HepG2 (cell line): ENCODE data around the gene SPRR5. TPM values are rescaled to one million over a fixed set of nuclear protein-coding genes. Genes with fewer than 3 reads are reported as not detected.

Experiments
- ATAC-seq: fragments of 200-7000 bp; cut with Tn5 transposase; 3 replicates; pipeline ENCODE4 v1.9.1; 2020; ENCODE audit warnings: mild to moderate bottlenecking, moderate library complexity
- BruUV-seq: library from RNA; stranded (reverse); fragments of 400-500 nt; replicated peaks from 2 replicates; lab custom pipeline; 2021; lab: Mats Ljungman, UMichigan
- CTCF ChIA-PET: fragments of 300-600 bp; formaldehyde crosslinking; extraction: SDS; loops from one replicate; lab custom pipeline; 2021; ENCODE audit warnings: low total read pairs, inconsistent platforms, low intra/inter-chr PET ratio; lab: Yijun Ruan, JAX
- POLR2A ChIA-PET: fragments of 350-600 bp; sonication (Branson Sonifier 250); formaldehyde crosslinking; loops from one replicate; lab custom pipeline; 2020; ENCODE audit warnings: antibody characterized with exemption, inconsistent platforms; lab: Yijun Ruan, JAX
- DNase-seq: peaks from one replicate; pipeline ENCODE4 v3.0.0-alpha.2; 2015; ENCODE audit warnings: low spot score
- FAIRE-seq: peaks from 3 replicates; lab custom pipeline; 2011; peaks lifted over from hg19 to GRCh38; lab: Jason Lieb, UNC
- H2AFZ ChIP-seq: one replicate; pipeline ENCODE4 v1.6.1; 2011; ENCODE audit warnings: low read length, inconsistent platforms
- H3K27ac ChIP-seq: fragments of 300-600 bp; 3 replicates; pipeline ENCODE4 v1.8.0; 2011; ENCODE audit warnings: mixed run types, mild to moderate bottlenecking, mixed read lengths, low read length, inconsistent platforms; ENCODE audit not compliant: insufficient read depth; ENCODE audit errors: extremely low read length
- H3K27me3 ChIP-seq, 2 experiments: fragments of 200-600 bp in 1 of 2; 2 replicates in 1 of 2; 3 replicates in 1 of 2; pipeline versions ENCODE4 v1.6.0 to v1.8.0; 2011; ENCODE audit warnings: low read length in 2 of 2, mild to moderate bottlenecking in 2 of 2, moderate library complexity in 2 of 2, inconsistent platforms in 1 of 2; ENCODE audit not compliant: insufficient read depth in 2 of 2, control insufficient read depth in 1 of 2
- H3K36me3 ChIP-seq, 2 experiments: fragments of 200-600 bp in 1 of 2; replicated peaks in 1 of 2; 2 replicates in 1 of 2; 3 replicates in 1 of 2; pipeline versions ENCODE4 v1.5.1 to v1.8.0; 2011; ENCODE audit warnings: low read length in 2 of 2, inconsistent platforms in 1 of 2; ENCODE audit not compliant: insufficient read depth in 2 of 2, control insufficient read depth in 1 of 2
- H3K4me1 ChIP-seq: 2 replicates; pipeline ENCODE4 v1.5.1; 2012; ENCODE audit warnings: low read length, inconsistent platforms; ENCODE audit not compliant: insufficient read depth
- H3K4me2 ChIP-seq: 2 replicates; pipeline ENCODE4 v1.6.0; 2011; ENCODE audit warnings: low read depth, low read length, inconsistent platforms
- H3K4me3 ChIP-seq, 3 experiments: fragments of 200-600 bp in 1 of 3; sonication (generic), shearing (Covaris generic) in 1 of 3; replicated peaks in 1 of 3; 2 replicates each; pipeline ENCODE4 v1.5.1; 2011 to 2016; ENCODE audit warnings: low read length in 3 of 3, inconsistent platforms in 2 of 3, low read depth in 2 of 3, mild to moderate bottlenecking in 2 of 3, control low read depth in 1 of 3, mixed read lengths in 1 of 3; ENCODE audit not compliant: insufficient read depth in 1 of 3
- H3K79me2 ChIP-seq: one replicate; pipeline ENCODE4 v1.6.1; 2011; ENCODE audit warnings: low read length, inconsistent platforms; ENCODE audit not compliant: insufficient read depth
- H3K9ac ChIP-seq: 2 replicates; pipeline ENCODE4 v1.6.0; 2011; ENCODE audit warnings: mild to moderate bottlenecking, low read depth, low read length, inconsistent platforms; ENCODE audit not compliant: insufficient read depth
- H3K9me3 ChIP-seq: 2 replicates; pipeline ENCODE4 v1.5.1; 2012; ENCODE audit warnings: mild to moderate bottlenecking, low read length
- H4K20me1 ChIP-seq: 2 replicates; pipeline ENCODE4 v1.6.0; 2011; ENCODE audit warnings: inconsistent platforms, mild to moderate bottlenecking, low read length, moderate library complexity; ENCODE audit not compliant: insufficient read depth
- CENPX ChIP-seq: sonication (generic); formaldehyde crosslinking; IDR thresholded peaks from 2 replicates; pipeline ENCODE4 v1.9.0; 2021; ENCODE audit warnings: mild to moderate bottlenecking, missing genetic modification reagents, moderate library complexity
- CREB1 ChIP-seq, 2 experiments: fragments of 450-650 bp in 1 of 2; IDR thresholded peaks; 2 replicates each; pipeline ENCODE4 v1.6.1; 2016 to 2017; ENCODE audit warnings: control low read depth in 1 of 2, mild to moderate bottlenecking in 1 of 2, missing compliant biosample characterization in 1 of 2, missing genetic modification characterization in 1 of 2
- FOSL2 ChIP-seq: sonication (generic); formaldehyde crosslinking; IDR thresholded peaks from 2 replicates; pipeline ENCODE4 v1.4.0; 2020; ENCODE audit warnings: missing genetic modification reagents
- FOXA1 ChIP-seq, 2 experiments: fragments of 450-650 bp in 1 of 2; sonication (generic) in 1 of 2; formaldehyde crosslinking in 1 of 2; IDR thresholded peaks; 2 replicates each; pipeline versions ENCODE4 v1.4.0 to v1.6.1; 2016 to 2020; ENCODE audit warnings: missing genetic modification reagents in 1 of 2
- FOXA3 ChIP-seq: IDR thresholded peaks from 2 replicates; pipeline ENCODE4 v1.6.1; 2016; ENCODE audit warnings: missing genetic modification reagents, missing compliant biosample characterization
- GTF3A ChIP-seq: sonication (generic); formaldehyde crosslinking; conservative IDR thresholded peaks from 2 replicates; pipeline ENCODE4 v1.4.0; 2020; ENCODE audit warnings: mild to moderate bottlenecking, missing genetic modification reagents
- HNF1A ChIP-seq, 2 experiments: sonication (generic) in 1 of 2; formaldehyde crosslinking in 1 of 2; IDR thresholded peaks; 2 replicates each; pipeline versions ENCODE4 v1.4.0 to v1.6.1; 2016 to 2020; ENCODE audit warnings: borderline replicate concordance in 1 of 2, low read depth in 1 of 2, mild to moderate bottlenecking in 1 of 2, missing genetic modification reagents in 1 of 2
- HNF1B ChIP-seq: sonication (generic); formaldehyde crosslinking; IDR thresholded peaks from 2 replicates; pipeline ENCODE4 v1.5.1; 2020; ENCODE audit warnings: mild to moderate bottlenecking, moderate library complexity, missing genetic modification reagents
- MED8 ChIP-seq: sonication (generic); formaldehyde crosslinking; IDR thresholded peaks from 2 replicates; pipeline ENCODE4 v1.8.1; 2023; ENCODE audit warnings: mild to moderate bottlenecking, missing genetic modification reagents; ENCODE audit not compliant: insufficient replicate concordance
- SOX13 ChIP-seq, 3 experiments: fragments of 450-650 bp in 1 of 3; sonication (generic) in 1 of 3; formaldehyde crosslinking in 1 of 3; IDR thresholded peaks in 2 of 3; conservative IDR thresholded peaks in 1 of 3; 2 replicates each; pipeline versions ENCODE4 v1.5.0 to v1.6.1; 2016 to 2020; ENCODE audit warnings: antibody characterized with exemption in 1 of 3, mild to moderate bottlenecking in 1 of 3, missing compliant biosample characterization in 1 of 3, missing genetic modification reagents in 1 of 3, moderate library complexity in 1 of 3
- SOX5 ChIP-seq: IDR thresholded peaks from 2 replicates; pipeline ENCODE4 v1.6.1; 2016; ENCODE audit warnings: borderline replicate concordance
- SOX6 ChIP-seq, 2 experiments: fragments of 450-650 bp in 1 of 2; sonication (generic) in 1 of 2; formaldehyde crosslinking in 1 of 2; IDR thresholded peaks; 2 replicates each; pipeline versions ENCODE4 v1.4.0 to v1.6.1; 2017 to 2020; ENCODE audit warnings: antibody characterized with exemption in 1 of 2, mild to moderate bottlenecking in 1 of 2, missing genetic modification reagents in 1 of 2
- SYNCRIP ChIP-seq: fragments of 200-400 bp; formaldehyde crosslinking; IDR thresholded peaks from 2 replicates; pipeline ENCODE4 v1.6.1; 2018; ENCODE audit warnings: mild to moderate bottlenecking, low read depth, low read length; ENCODE audit not compliant: insufficient read depth
- ZNF12 ChIP-seq: sonication (generic); formaldehyde crosslinking; IDR thresholded peaks from 2 replicates; pipeline ENCODE4 v1.5.0; 2020; ENCODE audit warnings: missing genetic modification reagents
- ZNF251 ChIP-seq: sonication (generic); formaldehyde crosslinking; IDR thresholded peaks from 2 replicates; pipeline ENCODE4 v1.9.0; 2021; ENCODE audit warnings: mild to moderate bottlenecking, missing genetic modification reagents
- ZNF839 ChIP-seq: sonication (generic); formaldehyde crosslinking; IDR thresholded peaks from 2 replicates; pipeline ENCODE4 v1.4.0; 2020; ENCODE audit warnings: missing genetic modification reagents, mild to moderate bottlenecking, borderline replicate concordance
- WGBS: methylation state at CpG from one replicate; pipeline ENCODE4 v1.1.6; 2017; ENCODE audit warnings: low lambda C conversion rate; 5-methylcytosine and 5-hydroxymethylcytosine counted together
- in situ Hi-C: cut with HindIII; loops from 2 replicates; pipeline ENCODE4 v1.10.0; 2017; ENCODE audit warnings: low pct_unique_long_range_greater_than_20kb; ENCODE audit not compliant: extremely low pct_ligation_motif_present
- intact Hi-C: fragments of 100-400 bp; cut with micrococcal nuclease; formaldehyde crosslinking; loops from one replicate; pipeline ENCODE4 v1.10.0; 2022; ENCODE audit not compliant: unreplicated experiment
- polyA plus RNA-seq, 8 experiments: library from polyadenylated mRNA; depleted of rRNA in 3 of 8; stranded (reverse) in 7 of 8; unstranded in 1 of 8; fragments of >200 nt; fragmentation: Illumina TruSeq in 4 of 8; extraction: Trizol in 4 of 8; gene quantifications; 2 replicates each; pipeline versions ENCODE4 v1.2.1 to v1.2.3, GENCODE V29; 2011 to 2016; ENCODE audit warnings: low read depth in 4 of 8, missing spikeins in 1 of 8, mixed read lengths in 1 of 8; ENCODE audit not compliant: insufficient read depth in 1 of 8
- total RNA-seq, 5 experiments: library from RNA; depleted of rRNA; stranded (reverse); fragments of >200 nt; fragmentation: Illumina TruSeq; extraction: Trizol; gene quantifications; 2 replicates each; pipeline ENCODE4 v1.2.3, GENCODE V29; 2016; ENCODE audit warnings: low read depth in 1 of 5

The SPRR5 gene
- total and polyA plus RNA-seq, 2 of the 13 experiments (the other 11 are each of a cell fraction or from before 2014, with no cell fraction given), result not detected

GRCh38 chr1:152928671-152929070 is 18.3 kb upstream of the SPRR5 start:
- intact Hi-C loops (no loop called here), in situ Hi-C loops (loop anchor here (5.0 kb wide), 1 partner anchor 56 kb away; no protein-coding TSS in a partner anchor)
- no peak for FAIRE-seq
- H3K9me3 ChIP-seq, result no peaks in the 10 kb centered on the region
- H4K20me1 ChIP-seq, result no peaks in the 10 kb centered on the region
- no peak overlapping the region for H3K4me2 ChIP-seq
- no peak overlapping the region for H3K4me3 ChIP-seq
- BruUV-seq, result no TSS peak
- no peaks in the 10 kb centered on the region for H3K79me2 ChIP-seq
- H3K4me1 ChIP-seq, result peaks cover 6% of the 10 kb centered on the region
- no peak overlapping the region for H3K27ac ChIP-seq
- no peaks in the 10 kb centered on the region for H3K36me3 ChIP-seq
- peak; percentile 36 for DNase-seq
- TF ChIP-seq FOSL2 (CRISPR knock-in tag) (0 out of 2 replicates have a peak, but pooled peaks have one; percentile 30), SOX6 (IDR thresholded peaks at IDR 0.05) (no peak), SOX6 (CRISPR knock-in tag; IDR thresholded peaks at IDR 0.05) (peak; percentile 60; the same call in 1 of the 2 replicates), ZNF839 (no peak), HNF1B (peak; percentile 42; the same call in 1 of the 2 replicates), SYNCRIP (no peak), CREB1 (IDR thresholded peaks at IDR 0.05) (peak; percentile 27; the same call in 1 of the 2 replicates), CREB1 (CRISPR knock-in tag; IDR thresholded peaks at IDR 0.05) (no peak), GTF3A (no peak), FOXA3 (CRISPR knock-in tag) (peak; percentile 72), HNF1A (IDR thresholded peaks at IDR 0.05; ENCODE audit: low read depth) (peak; percentile 66; the same call in 1 of the 2 replicates), HNF1A (CRISPR knock-in tag; IDR thresholded peaks at IDR 0.05; ENCODE audit: borderline replicate concordance) (peak; percentile 28; the same call in 1 of the 2 replicates), CENPX (CRISPR knock-in tag) (no peak), SOX13 (IDR thresholded peaks at IDR 0.05) (peak; percentile 42; the same call in 1 of the 2 replicates), SOX13 (CRISPR knock-in tag; conservative IDR thresholded peaks at IDR 0.05 in 1 of 2, IDR thresholded peaks at IDR 0.05 in 1 of 2) (peak in 1 of 2 experiments; percentile 85; a peak in 2 of 4 replicates), ZNF251 (no peak), ZNF12 (CRISPR knock-in tag) (0 out of 2 replicates have a peak, but pooled peaks have one; percentile 22), FOXA1 (IDR thresholded peaks at IDR 0.05) (no peak), FOXA1 (CRISPR knock-in tag; IDR thresholded peaks at IDR 0.05) (peak; percentile 69), MED8 (CRISPR knock-in tag) (no peak), SOX5 (CRISPR knock-in tag) (peak; percentile 71; the same call in 1 of the 2 replicates)
- ChIA-PET POLR2A (no interaction called here), CTCF (no interaction called here)
- 0% methylated on average over 3 of the region's 3 CpGs for WGBS
- ATAC-seq, result peak; percentile 68
- H2AFZ ChIP-seq, result no peak overlapping the region
- H3K9ac ChIP-seq, result no peak overlapping the region
- no peaks in the 10 kb centered on the region for H3K27me3 ChIP-seq
